DMS79 treated with DMSO at 0.1 percent for 48 hours (cell line): ENCODE data around the gene TMED8.
"Not testable (repeated sequence)": the region's sequence is repeated elsewhere in the genome, so short reads cannot be mapped to it uniquely, and the experiment has no call there.

ENCODE experiments used
- DNase-seq: peaks from one replicate; lab custom pipeline; 2025; lab: John Stamatoyannopoulos, UW

TMED8 gene

GRCh38 chr14:77376771-77377501 is at the start of gene TMED8, which contains the start of gene SAMD15:
Gene TMED8 (minus strand): TSS chr14:77377094. CDS start chr14:77377053, 41 bp downstream.
Gene SAMD15 (plus strand): TSS chr14:77377379. CDS start chr14:77377419, 40 bp downstream.
- DNase-seq: peak; percentile 94

- DNase-seq: no peak
Observed at GRCh38 chr14:77426396-77426795, 49.5 kb upstream of the TMED8 start.

GRCh38 chr14:77424862-77425261 is 48.0 kb upstream of the TMED8 start:
- no peak for DNase-seq

GRCh38 chr14:77423423-77423822 is 46.5 kb upstream of the TMED8 start, which contains the start of gene NOXRED1:
Gene NOXRED1 (minus strand): TSS chr14:77423523. CDS start chr14:77422889, 634 bp downstream.
- DNase-seq: no peak

GRCh38 chr14:77421201-77421600 is 44.3 kb upstream of the TMED8 start:
- no peak for DNase-seq

GRCh38 chr14:77416836-77417235 is 39.9 kb upstream of the TMED8 start:
- DNase-seq: no peak

GRCh38 chr14:77416098-77416497 is 39.2 kb upstream of the TMED8 start:
- not testable (repeated sequence) for DNase-seq

GRCh38 chr14:77415403-77416030 is 38.6 kb upstream of the TMED8 start:
- not testable (repeated sequence) for DNase-seq

- DNase-seq: no peak
Observed at GRCh38 chr14:77409131-77409533, 32.2 kb upstream of the TMED8 start.

GRCh38 chr14:77407158-77407557 is 30.3 kb upstream of the TMED8 start:
- no peak for DNase-seq

- no peak for DNase-seq
Observed at GRCh38 chr14:77406718-77407117, 29.8 kb upstream of the TMED8 start.

GRCh38 chr14:77406086-77406485 is 29.2 kb upstream of the TMED8 start:
- no peak for DNase-seq

- DNase-seq: no peak
Observed at GRCh38 chr14:77403768-77404167, 26.9 kb upstream of the TMED8 start.

- DNase-seq: no peak
Observed at GRCh38 chr14:77400216-77400615, 23.3 kb upstream of the TMED8 start.

- DNase-seq: no peak
Observed at GRCh38 chr14:77390188-77390587, 13.3 kb upstream of the TMED8 start.

GRCh38 chr14:77378701-77379100 is 1.8 kb upstream of the TMED8 start:
- no peak for DNase-seq

GRCh38 chr14:77377502-77377844 is 579 bp upstream of the TMED8 start:
- DNase-seq: no peak

- DNase-seq: peak; percentile 67
Observed at GRCh38 chr14:77375973-77376770, 722 bp downstream of the TMED8 start.

- no peak for DNase-seq
Observed at GRCh38 chr14:77375164-77375950, 1.5 kb downstream of the TMED8 start.

- peak; percentile 61 for DNase-seq
Observed at GRCh38 chr14:77372304-77372841, 4.5 kb downstream of the TMED8 start.

- DNase-seq: no peak
Observed at GRCh38 chr14:77369285-77369684, 7.6 kb downstream of the TMED8 start.

GRCh38 chr14:77364146-77364545 is 12.7 kb downstream of the TMED8 start:
- no peak for DNase-seq
